HepG2 (cell line): ENCODE data around the gene MAPK4. TPM values are rescaled to one million over a fixed set of nuclear protein-coding genes. Genes with fewer than 3 reads are reported as not detected.

Source experiments
- ATAC-seq: fragments of 200-7000 bp; cut with Tn5 transposase; 3 replicates; pipeline ENCODE4 v1.9.1; 2020; ENCODE audit warnings: mild to moderate bottlenecking, moderate library complexity
- BruUV-seq: library from RNA; stranded (reverse); fragments of 400-500 nt; replicated peaks from 2 replicates; lab custom pipeline; 2021; lab: Mats Ljungman, UMichigan
- CTCF ChIA-PET: fragments of 300-600 bp; formaldehyde crosslinking; extraction: SDS; loops from one replicate; lab custom pipeline; 2021; ENCODE audit warnings: low total read pairs, inconsistent platforms, low intra/inter-chr PET ratio; lab: Yijun Ruan, JAX
- POLR2A ChIA-PET: fragments of 350-600 bp; sonication (Branson Sonifier 250); formaldehyde crosslinking; loops from one replicate; lab custom pipeline; 2020; ENCODE audit warnings: antibody characterized with exemption, inconsistent platforms; lab: Yijun Ruan, JAX
- DNase-seq: peaks from one replicate; pipeline ENCODE4 v3.0.0-alpha.2; 2015; ENCODE audit warnings: low spot score
- FAIRE-seq: peaks from 3 replicates; lab custom pipeline; 2011; peaks lifted over from hg19 to GRCh38; lab: Jason Lieb, UNC
- H2AFZ ChIP-seq: one replicate; pipeline ENCODE4 v1.6.1; 2011; ENCODE audit warnings: low read length, inconsistent platforms
- H3K27ac ChIP-seq: fragments of 300-600 bp; 3 replicates; pipeline ENCODE4 v1.8.0; 2011; ENCODE audit warnings: mixed run types, mild to moderate bottlenecking, mixed read lengths, low read length, inconsistent platforms; ENCODE audit not compliant: insufficient read depth; ENCODE audit errors: extremely low read length
- H3K27me3 ChIP-seq, 2 experiments: fragments of 200-600 bp in 1 of 2; 2 replicates in 1 of 2; 3 replicates in 1 of 2; pipeline versions ENCODE4 v1.6.0 to v1.8.0; 2011; ENCODE audit warnings: low read length in 2 of 2, mild to moderate bottlenecking in 2 of 2, moderate library complexity in 2 of 2, inconsistent platforms in 1 of 2; ENCODE audit not compliant: insufficient read depth in 2 of 2, control insufficient read depth in 1 of 2
- H3K36me3 ChIP-seq, 2 experiments: fragments of 200-600 bp in 1 of 2; replicated peaks in 1 of 2; 2 replicates in 1 of 2; 3 replicates in 1 of 2; pipeline versions ENCODE4 v1.5.1 to v1.8.0; 2011; ENCODE audit warnings: low read length in 2 of 2, inconsistent platforms in 1 of 2; ENCODE audit not compliant: insufficient read depth in 2 of 2, control insufficient read depth in 1 of 2
- H3K4me1 ChIP-seq: 2 replicates; pipeline ENCODE4 v1.5.1; 2012; ENCODE audit warnings: low read length, inconsistent platforms; ENCODE audit not compliant: insufficient read depth
- H3K4me2 ChIP-seq: 2 replicates; pipeline ENCODE4 v1.6.0; 2011; ENCODE audit warnings: low read depth, low read length, inconsistent platforms
- H3K4me3 ChIP-seq, 3 experiments: fragments of 200-600 bp in 1 of 3; sonication (generic), shearing (Covaris generic) in 1 of 3; replicated peaks in 1 of 3; 2 replicates each; pipeline ENCODE4 v1.5.1; 2011 to 2016; ENCODE audit warnings: low read length in 3 of 3, inconsistent platforms in 2 of 3, low read depth in 2 of 3, mild to moderate bottlenecking in 2 of 3, control low read depth in 1 of 3, mixed read lengths in 1 of 3; ENCODE audit not compliant: insufficient read depth in 1 of 3
- H3K79me2 ChIP-seq: one replicate; pipeline ENCODE4 v1.6.1; 2011; ENCODE audit warnings: low read length, inconsistent platforms; ENCODE audit not compliant: insufficient read depth
- H3K9ac ChIP-seq: 2 replicates; pipeline ENCODE4 v1.6.0; 2011; ENCODE audit warnings: mild to moderate bottlenecking, low read depth, low read length, inconsistent platforms; ENCODE audit not compliant: insufficient read depth
- H3K9me3 ChIP-seq: 2 replicates; pipeline ENCODE4 v1.5.1; 2012; ENCODE audit warnings: mild to moderate bottlenecking, low read length
- H4K20me1 ChIP-seq: 2 replicates; pipeline ENCODE4 v1.6.0; 2011; ENCODE audit warnings: inconsistent platforms, mild to moderate bottlenecking, low read length, moderate library complexity; ENCODE audit not compliant: insufficient read depth
- CCAR2 ChIP-seq: fragments of 200-400 bp; formaldehyde crosslinking; optimal IDR thresholded peaks from 2 replicates; pipeline ENCODE3; 2018; ENCODE audit warnings: low read depth, mild to moderate bottlenecking, low read length, moderate library complexity
- CREM ChIP-seq, 2 experiments: sonication (generic) in 1 of 2; formaldehyde crosslinking in 1 of 2; IDR thresholded peaks; 2 replicates each; pipeline versions ENCODE4 v1.4.0 to v1.6.1; 2016 to 2020; ENCODE audit warnings: antibody characterized with exemption in 1 of 2, mild to moderate bottlenecking in 1 of 2, missing genetic modification reagents in 1 of 2
- EEA1 ChIP-seq: sonication (generic); formaldehyde crosslinking; IDR thresholded peaks from 2 replicates; pipeline ENCODE4 v1.5.1; 2020; ENCODE audit warnings: mild to moderate bottlenecking, missing genetic modification reagents, borderline replicate concordance
- GFI1 ChIP-seq: sonication (generic); formaldehyde crosslinking; IDR thresholded peaks from 2 replicates; pipeline ENCODE4 v1.5.0; 2020; ENCODE audit warnings: missing genetic modification reagents, mild to moderate bottlenecking, borderline replicate concordance
- MED1 ChIP-seq: sonication (generic); formaldehyde crosslinking; IDR thresholded peaks from 2 replicates; pipeline ENCODE4 v1.4.0; 2020; ENCODE audit warnings: missing genetic modification reagents
- PLRG1 ChIP-seq: fragments of 450-650 bp; conservative IDR thresholded peaks from 2 replicates; pipeline ENCODE4 v1.6.1; 2016
- RBFOX2 ChIP-seq: fragments of 200-400 bp; formaldehyde crosslinking; IDR thresholded peaks from 2 replicates; pipeline ENCODE4 v1.6.1; 2017; ENCODE audit warnings: low read depth, mild to moderate bottlenecking, low read length
- RFX5 ChIP-seq: IDR thresholded peaks from 2 replicates; pipeline ENCODE4 v1.6.1; 2011; ENCODE audit warnings: low read depth, low read length, improper control_type of control experiment
- ZNF501 ChIP-seq: sonication (generic); formaldehyde crosslinking; IDR thresholded peaks from 2 replicates; pipeline ENCODE4 v1.5.1; 2020; ENCODE audit warnings: mild to moderate bottlenecking, moderate library complexity, missing genetic modification reagents
- ZNF619 ChIP-seq: sonication (generic); formaldehyde crosslinking; IDR thresholded peaks from 2 replicates; pipeline ENCODE4 v1.4.0; 2020; ENCODE audit warnings: mild to moderate bottlenecking, missing genetic modification reagents
- WGBS: methylation state at CpG from one replicate; pipeline ENCODE4 v1.1.6; 2017; ENCODE audit warnings: low lambda C conversion rate; 5-methylcytosine and 5-hydroxymethylcytosine counted together
- in situ Hi-C: cut with HindIII; loops from 2 replicates; pipeline ENCODE4 v1.10.0; 2017; ENCODE audit warnings: low pct_unique_long_range_greater_than_20kb; ENCODE audit not compliant: extremely low pct_ligation_motif_present
- intact Hi-C: fragments of 100-400 bp; cut with micrococcal nuclease; formaldehyde crosslinking; loops from one replicate; pipeline ENCODE4 v1.10.0; 2022; ENCODE audit not compliant: unreplicated experiment
- polyA plus RNA-seq, 8 experiments: library from polyadenylated mRNA; depleted of rRNA in 3 of 8; stranded (reverse) in 7 of 8; unstranded in 1 of 8; fragments of >200 nt; fragmentation: Illumina TruSeq in 4 of 8; extraction: Trizol in 4 of 8; gene quantifications; 2 replicates each; pipeline versions ENCODE4 v1.2.1 to v1.2.3, GENCODE V29; 2011 to 2016; ENCODE audit warnings: low read depth in 4 of 8, missing spikeins in 1 of 8, mixed read lengths in 1 of 8; ENCODE audit not compliant: insufficient read depth in 1 of 8
- total RNA-seq, 5 experiments: library from RNA; depleted of rRNA; stranded (reverse); fragments of >200 nt; fragmentation: Illumina TruSeq; extraction: Trizol; gene quantifications; 2 replicates each; pipeline ENCODE4 v1.2.3, GENCODE V29; 2016; ENCODE audit warnings: low read depth in 1 of 5
- TF ChIP-seq, protein P1 (sequence below), 2 experiments: fragments of 450-650 bp in 1 of 2; sonication (generic) in 1 of 2; formaldehyde crosslinking in 1 of 2; IDR thresholded peaks; 2 replicates each; pipeline versions ENCODE4 v1.6.1 to v1.8.0; 2016 to 2022; ENCODE audit warnings: antibody characterized with exemption in 1 of 2, mild to moderate bottlenecking in 1 of 2, missing genetic modification reagents in 1 of 2

Gene MAPK4
- total and polyA plus RNA-seq, 2 of the 13 experiments (the other 11 are each of a cell fraction or from before 2014, with no cell fraction given), result not detected

DNA sequence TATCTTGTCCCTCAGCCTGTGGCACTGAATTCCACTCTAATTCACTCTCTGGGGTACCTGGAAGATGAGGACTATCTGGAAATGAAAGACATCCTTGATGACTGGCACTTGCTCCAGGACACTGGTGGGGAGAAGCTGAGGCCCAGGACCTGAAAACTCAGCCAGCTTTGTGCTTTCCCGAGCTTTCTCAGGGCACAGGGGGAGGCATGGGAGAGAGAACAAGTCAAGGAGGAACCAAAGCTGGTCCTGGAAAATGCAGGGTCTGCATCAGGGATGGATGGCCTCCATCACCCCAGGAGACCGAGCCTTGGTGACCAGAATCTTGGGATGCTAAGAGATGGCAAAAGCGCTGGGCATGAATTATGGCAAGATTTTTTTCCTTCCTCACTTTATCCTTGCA, 65.1 kb downstream of the MAPK4 start:
- no peaks in the 10 kb centered on the region for H4K20me1 ChIP-seq
- no TSS peak for BruUV-seq
- no peaks in the 10 kb centered on the region for H3K9me3 ChIP-seq
- DNase-seq (no peak), ATAC-seq (no peak), FAIRE-seq (no peak)
- TF ChIP-seq GFI1 (CRISPR knock-in tag) (no peak), EEA1 (no peak), ZNF501 (CRISPR knock-in tag) (no peak), ZNF619 (CRISPR knock-in tag) (no peak), CCAR2 (no peak)
- intact Hi-C loops (no loop called here), in situ Hi-C loops (no loop called here)
- no peak overlapping the region for H3K27ac ChIP-seq
- H3K4me1 ChIP-seq, result no peaks in the 10 kb centered on the region
- H3K79me2 ChIP-seq, result no peaks in the 10 kb centered on the region
- ChIA-PET POLR2A (no interaction called here), CTCF (no interaction called here)
- WGBS, result 32% methylated on average over 3 of the region's 3 CpGs
- H3K9ac ChIP-seq, result no peak overlapping the region
- H3K4me2 ChIP-seq, result no peak overlapping the region
- no peaks in the 10 kb centered on the region for H3K36me3 ChIP-seq
- H3K27me3 ChIP-seq, result no peaks in the 10 kb centered on the region; a peak in 1 of 5 replicates
- H2AFZ ChIP-seq, result no peak overlapping the region
- no peak overlapping the region for H3K4me3 ChIP-seq

DNA sequence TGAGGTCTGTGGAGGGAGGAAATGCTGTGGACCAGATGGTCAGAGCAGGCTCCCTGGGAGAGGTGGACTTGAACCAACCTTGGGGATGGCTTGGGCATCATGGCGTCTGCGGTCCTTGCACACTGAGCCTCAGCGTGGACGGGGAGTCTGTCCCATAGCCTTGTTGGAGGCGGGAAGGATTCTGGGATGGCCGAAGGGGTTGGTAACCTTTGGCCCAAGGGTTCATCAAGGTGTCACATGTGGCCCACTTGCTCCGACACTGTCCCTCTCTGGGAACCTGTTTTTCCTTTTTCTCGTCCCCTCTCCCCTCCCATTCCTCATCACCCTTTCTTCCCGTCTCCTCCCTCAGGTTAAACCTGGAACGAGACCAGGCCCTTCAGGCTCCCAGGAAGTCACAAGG, 66.4 kb downstream of the MAPK4 start:
- WGBS, result 58% methylated on average over 10 of the region's 10 CpGs
- H3K9ac ChIP-seq, result no peak overlapping the region
- H3K27me3 ChIP-seq, result peaks cover 0 to 7% of the 10 kb centered on the region in 2 experiments; a peak in 1 of 5 replicates
- no peaks in the 10 kb centered on the region for H3K79me2 ChIP-seq
- no peak overlapping the region for H2AFZ ChIP-seq
- in situ Hi-C loops (no loop called here), intact Hi-C loops (no loop called here)
- no peak overlapping the region for H3K4me2 ChIP-seq
- FAIRE-seq (no peak), ATAC-seq (no peak), DNase-seq (no peak)
- no peak overlapping the region for H3K4me3 ChIP-seq
- no peaks in the 10 kb centered on the region for H3K4me1 ChIP-seq
- no peak overlapping the region for H3K27ac ChIP-seq
- BruUV-seq, result no TSS peak
- CTCF ChIA-PET, result no interaction called here
- no peaks in the 10 kb centered on the region for H4K20me1 ChIP-seq
- no peaks in the 10 kb centered on the region for H3K36me3 ChIP-seq
- H3K9me3 ChIP-seq, result no peaks in the 10 kb centered on the region
- POLR2A ChIA-PET, result no interaction called here
- no peak for TF ChIP-seq PLRG1
- TF ChIP-seq, protein P1, sequence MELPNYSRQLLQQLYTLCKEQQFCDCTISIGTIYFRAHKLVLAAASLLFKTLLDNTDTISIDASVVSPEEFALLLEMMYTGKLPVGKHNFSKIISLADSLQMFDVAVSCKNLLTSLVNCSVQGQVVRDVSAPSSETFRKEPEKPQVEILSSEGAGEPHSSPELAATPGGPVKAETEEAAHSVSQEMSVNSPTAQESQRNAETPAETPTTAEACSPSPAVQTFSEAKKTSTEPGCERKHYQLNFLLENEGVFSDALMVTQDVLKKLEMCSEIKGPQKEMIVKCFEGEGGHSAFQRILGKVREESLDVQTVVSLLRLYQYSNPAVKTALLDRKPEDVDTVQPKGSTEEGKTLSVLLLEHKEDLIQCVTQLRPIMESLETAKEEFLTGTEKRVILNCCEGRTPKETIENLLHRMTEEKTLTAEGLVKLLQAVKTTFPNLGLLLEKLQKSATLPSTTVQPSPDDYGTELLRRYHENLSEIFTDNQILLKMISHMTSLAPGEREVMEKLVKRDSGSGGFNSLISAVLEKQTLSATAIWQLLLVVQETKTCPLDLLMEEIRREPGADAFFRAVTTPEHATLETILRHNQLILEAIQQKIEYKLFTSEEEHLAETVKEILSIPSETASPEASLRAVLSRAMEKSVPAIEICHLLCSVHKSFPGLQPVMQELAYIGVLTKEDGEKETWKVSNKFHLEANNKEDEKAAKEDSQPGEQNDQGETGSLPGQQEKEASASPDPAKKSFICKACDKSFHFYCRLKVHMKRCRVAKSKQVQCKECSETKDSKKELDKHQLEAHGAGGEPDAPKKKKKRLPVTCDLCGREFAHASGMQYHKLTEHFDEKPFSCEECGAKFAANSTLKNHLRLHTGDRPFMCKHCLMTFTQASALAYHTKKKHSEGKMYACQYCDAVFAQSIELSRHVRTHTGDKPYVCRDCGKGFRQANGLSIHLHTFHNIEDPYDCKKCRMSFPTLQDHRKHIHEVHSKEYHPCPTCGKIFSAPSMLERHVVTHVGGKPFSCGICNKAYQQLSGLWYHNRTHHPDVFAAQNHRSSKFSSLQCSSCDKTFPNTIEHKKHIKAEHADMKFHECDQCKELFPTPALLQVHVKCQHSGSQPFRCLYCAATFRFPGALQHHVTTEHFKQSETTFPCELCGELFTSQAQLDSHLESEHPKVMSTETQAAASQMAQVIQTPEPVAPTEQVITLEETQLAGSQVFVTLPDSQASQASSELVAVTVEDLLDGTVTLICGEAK (IDR thresholded peaks at IDR 0.05), result no peak
- TF ChIP-seq, protein P1 (CRISPR knock-in tag; IDR thresholded peaks at IDR 0.05), result no peak
- TF ChIP-seq MED1, result no peak
- no peak for TF ChIP-seq CREM (IDR thresholded peaks at IDR 0.05)
- no peak for TF ChIP-seq CREM (CRISPR knock-in tag; IDR thresholded peaks at IDR 0.05)
- TF ChIP-seq RBFOX2, result no peak
- no peak for TF ChIP-seq RFX5
